Hepatocyte (in vitro differentiated cells): ENCODE data around the gene P2RX4.

Experiments used
- CTCF ChIP-seq: fragments of 200-600 bp; sonication (generic); IDR thresholded peaks from 2 replicates; pipeline ENCODE4 v1.5.1; 2016; ENCODE audit warnings: antibody characterized with exemption, mild to moderate bottlenecking; ENCODE audit not compliant: poor library complexity
- EZH2 ChIP-seq: fragments of 200-600 bp; sonication (generic); IDR thresholded peaks from 2 replicates; pipeline ENCODE4 v1.6.1; 2016; ENCODE audit warnings: antibody characterized with exemption, mild to moderate bottlenecking, borderline replicate concordance

GRCh38 chr12:121205491-121205890, 4.4 kb upstream of the P2RX4 start:
- TF ChIP-seq CTCF (no peak), EZH2 (no peak)
